ENCODE measurements around the gene GALNT18. TPM values are rescaled to one million over a fixed set of nuclear protein-coding genes. Genes with fewer than 3 reads are reported as not detected.
A peak's percentile ranks its signal among the peaks of the same experiment; 100 is the strongest.

Gene GALNT18
- polyA plus RNA-seq, 4 donors, result 26.9 to 29.0 (median 27.2) TPM

- DNase-seq (ENCODE audit: low read depth in 4 of 4, low spot score in 3 of 4), result no peak
Measured at GRCh38 chr11:11262171-11262920, 359.5 kb downstream of the GALNT18 start.

GRCh38 chr11:11261629-11262028 lies 360.2 kb downstream of the GALNT18 start:
- no peak for DNase-seq (ENCODE audit: low read depth in 4 of 4, low spot score in 3 of 4)

GRCh38 chr11:11260903-11261302 lies 360.9 kb downstream of the GALNT18 start:
- no peak for DNase-seq (ENCODE audit: low read depth in 4 of 4, low spot score in 3 of 4)

GRCh38 chr11:11253995-11254394 lies 367.8 kb downstream of the GALNT18 start:
- DNase-seq (ENCODE audit: low read depth in 4 of 4, low spot score in 3 of 4), result no peak

- DNase-seq (ENCODE audit: low read depth in 4 of 4, low spot score in 3 of 4), result no peak
Measured at GRCh38 chr11:11253497-11253896, 368.3 kb downstream of the GALNT18 start.

- DNase-seq (ENCODE audit: low read depth in 4 of 4, low spot score in 3 of 4), result no peak
Measured at GRCh38 chr11:11252403-11252802, 369.4 kb downstream of the GALNT18 start.

- no peak for DNase-seq (ENCODE audit: low read depth in 4 of 4, low spot score in 3 of 4)
Measured at GRCh38 chr11:11251394-11251970, 370.3 kb downstream of the GALNT18 start.

GRCh38 chr11:11250470-11250869 lies 371.3 kb downstream of the GALNT18 start:
- DNase-seq (ENCODE audit: low read depth in 4 of 4, low spot score in 3 of 4), result no peak

- DNase-seq (ENCODE audit: low read depth in 4 of 4, low spot score in 3 of 4), result no peak
Measured at GRCh38 chr11:11247576-11247975, 374.2 kb downstream of the GALNT18 start.

- DNase-seq (ENCODE audit: low read depth in 4 of 4, low spot score in 3 of 4), result no peak
Measured at GRCh38 chr11:11247086-11247485, 374.7 kb downstream of the GALNT18 start.

GRCh38 chr11:11246166-11246565 lies 375.6 kb downstream of the GALNT18 start:
- no peak for DNase-seq (ENCODE audit: low read depth in 4 of 4, low spot score in 3 of 4)

- DNase-seq (ENCODE audit: low read depth in 4 of 4, low spot score in 3 of 4), result no peak
Measured at GRCh38 chr11:11245453-11245852, 376.4 kb downstream of the GALNT18 start.

GRCh38 chr11:11244470-11245080 lies 377.2 kb downstream of the GALNT18 start:
- no peak for DNase-seq (ENCODE audit: low read depth in 4 of 4, low spot score in 3 of 4)

GRCh38 chr11:11243590-11244469 lies 378.0 kb downstream of the GALNT18 start:
- DNase-seq (ENCODE audit: low read depth in 4 of 4, low spot score in 3 of 4), result peak in 3 of 4 donors; percentile 38 to 46 (median 41)

GRCh38 chr11:11243209-11243589 lies 378.6 kb downstream of the GALNT18 start:
- no peak for DNase-seq (ENCODE audit: low read depth in 4 of 4, low spot score in 3 of 4)

GRCh38 chr11:11241284-11241683 lies 380.5 kb downstream of the GALNT18 start:
- DNase-seq (ENCODE audit: low read depth in 4 of 4, low spot score in 3 of 4), result no peak

GRCh38 chr11:11239959-11240358 lies 381.8 kb downstream of the GALNT18 start:
- DNase-seq (ENCODE audit: low read depth in 4 of 4, low spot score in 3 of 4), result no peak

GRCh38 chr11:11237070-11237832 lies 384.6 kb downstream of the GALNT18 start:
- no peak for DNase-seq (ENCODE audit: low read depth in 4 of 4, low spot score in 3 of 4)

- DNase-seq (ENCODE audit: low read depth in 4 of 4, low spot score in 3 of 4), result no peak
Measured at GRCh38 chr11:11236498-11237059, 385.2 kb downstream of the GALNT18 start.

GRCh38 chr11:11231763-11232162 lies 390.0 kb downstream of the GALNT18 start:
- no peak for DNase-seq (ENCODE audit: low read depth in 4 of 4, low spot score in 3 of 4)
